Posterior vena cava (tissue), 2 donors: Measurements from ENCODE around the gene PRKCZ. TPM values are rescaled to one million over a fixed set of nuclear protein-coding genes. Genes with fewer than 3 reads are reported as not detected.
"Not testable (repeated sequence)": the region's sequence is repeated elsewhere in the genome, so short reads cannot be mapped to it uniquely, and the experiment has no call there.

Source experiments
- DNase-seq: peaks from one replicate; pipeline ENCODE4 v3.0.0-alpha.2; 2020; ENCODE audit warnings: low spot score
- intact Hi-C, 2 donors: fragments of 100-400 bp; cut with DNase I; formaldehyde crosslinking; loops; one replicate each; pipeline versions ENCODE4 v1.14.1 to v1.14.2; 2022 to 2023
- total RNA-seq, 2 donors: library from RNA; stranded (reverse); fragmentation: NEBNext Ultra II Directional; extraction: Animal tissue kit (Norgen Biotek cat#: 25700); gene quantifications; one replicate each; pipeline ENCODE4 v1.2.1, GENCODE V29; 2021
- donor health status: DM: yes; HTN: yes; CAD: no.
- donor health status: DM: yes; HTN: yes; CAD: no.

The PRKCZ gene
- total RNA-seq, 2 donors from 2014 or later: 3.0 to 3.6 TPM

GRCh38 chr1:2094269-2095158, 44.3 kb downstream of the PRKCZ start:
- intact Hi-C loops: not testable (repeated sequence)

GRCh38 chr1:2095394-2095793, 45.2 kb downstream of the PRKCZ start:
- intact Hi-C loops: no loop called here

More at GRCh38 chr1:2094269-2095158, 44.3 kb downstream of the PRKCZ start:
- DNase-seq: not testable (repeated sequence)

GRCh38 chr1:2095981-2096736, 45.9 kb downstream of the PRKCZ start:
- intact Hi-C loops: no loop called here
- no peak for DNase-seq

More at GRCh38 chr1:2095394-2095793, 45.2 kb downstream of the PRKCZ start:
- DNase-seq: no peak

- intact Hi-C loops: no loop called here
- no peak for DNase-seq
Observed at GRCh38 chr1:2097386-2098300, 47.4 kb downstream of the PRKCZ start.

- DNase-seq: no peak
- intact Hi-C loops: no loop called here
Observed at GRCh38 chr1:2098301-2098698, 48.1 kb downstream of the PRKCZ start.

GRCh38 chr1:2098839-2099785, 48.9 kb downstream of the PRKCZ start:
- no peak for DNase-seq
- intact Hi-C loops: no loop called here

- no peak for DNase-seq
Observed at GRCh38 chr1:2099886-2100779, 49.9 kb downstream of the PRKCZ start.

GRCh38 chr1:2100780-2101108, 50.5 kb downstream of the PRKCZ start:
- intact Hi-C loops: no loop called here
- DNase-seq: no peak

More at GRCh38 chr1:2099886-2100779, 49.9 kb downstream of the PRKCZ start:
- intact Hi-C loops: no loop called here

- intact Hi-C loops: no loop called here
- DNase-seq: no peak
Observed at GRCh38 chr1:2101531-2101930, 51.3 kb downstream of the PRKCZ start.

GRCh38 chr1:2101946-2102345, 51.7 kb downstream of the PRKCZ start:
- no peak for DNase-seq
- intact Hi-C loops: no loop called here

GRCh38 chr1:2102753-2103152, 52.5 kb downstream of the PRKCZ start:
- intact Hi-C loops: no loop called here
- DNase-seq: no peak

GRCh38 chr1:2103266-2103900, 53.2 kb downstream of the PRKCZ start:
- no peak for DNase-seq

GRCh38 chr1:2103901-2104590, 53.8 kb downstream of the PRKCZ start:
- DNase-seq: no peak
- intact Hi-C loops: no loop called here

More at GRCh38 chr1:2103266-2103900, 53.2 kb downstream of the PRKCZ start:
- intact Hi-C loops: no loop called here

- intact Hi-C loops: no loop called here
- no peak for DNase-seq
Observed at GRCh38 chr1:2104621-2105427, 54.6 kb downstream of the PRKCZ start.

- no peak for DNase-seq
- intact Hi-C loops: no loop called here
Observed at GRCh38 chr1:2105781-2106524, 55.7 kb downstream of the PRKCZ start.
